Stimulated activated CD4-positive, alpha-beta T cell treated with anti-CD3 and anti-CD28 coated beads, Interleukin-2, amount 100 ng/mL, for 4 hours (primary cell): ENCODE data around the gene CLBA1.
"Not testable (repeated sequence)": the region's sequence is repeated elsewhere in the genome, so short reads cannot be mapped to it uniquely, and the experiment has no call there.

Source experiments
- DNase-seq: peaks from one replicate; pipeline ENCODE4 v3.0.0-alpha.2; 2020; ENCODE audit warnings: low read depth

Gene CLBA1

GRCh38 chr14:105023144-105023543 lies 37.6 kb downstream of the CLBA1 start:
- no peak for DNase-seq

GRCh38 chr14:105023791-105024480 lies 38.3 kb downstream of the CLBA1 start:
- DNase-seq = no peak

GRCh38 chr14:105025429-105025828 lies 39.8 kb downstream of the CLBA1 start:
- no peak for DNase-seq

GRCh38 chr14:105026033-105026785 lies 40.6 kb downstream of the CLBA1 start:
- no peak for DNase-seq

- no peak for DNase-seq
Observed at GRCh38 chr14:105026802-105027563, 41.4 kb downstream of the CLBA1 start.

GRCh38 chr14:105027718-105028117 lies 42.1 kb downstream of the CLBA1 start:
- not testable (repeated sequence) for DNase-seq

GRCh38 chr14:105028251-105028927 lies 42.8 kb downstream of the CLBA1 start:
- DNase-seq = no peak

- no peak for DNase-seq
Observed at GRCh38 chr14:105029402-105029801, 43.8 kb downstream of the CLBA1 start.

GRCh38 chr14:105030194-105030593 lies 44.6 kb downstream of the CLBA1 start:
- DNase-seq = no peak

GRCh38 chr14:105030836-105031396 lies 45.3 kb downstream of the CLBA1 start:
- DNase-seq = no peak

- DNase-seq = not testable (repeated sequence)
Observed at GRCh38 chr14:105032451-105032901, 46.9 kb downstream of the CLBA1 start.

GRCh38 chr14:105033412-105033900 lies 47.9 kb downstream of the CLBA1 start:
- not testable (repeated sequence) for DNase-seq

GRCh38 chr14:105034315-105035039 lies 48.9 kb downstream of the CLBA1 start:
- DNase-seq = no peak

- not testable (repeated sequence) for DNase-seq
Observed at GRCh38 chr14:105035616-105036015, 50.0 kb downstream of the CLBA1 start.

GRCh38 chr14:105039458-105040205 lies 54.0 kb downstream of the CLBA1 start:
- DNase-seq = no peak

GRCh38 chr14:105041841-105042765 lies 56.5 kb downstream of the CLBA1 start:
- no peak for DNase-seq

GRCh38 chr14:105042813-105043212 lies 57.2 kb downstream of the CLBA1 start:
- no peak for DNase-seq

GRCh38 chr14:105043641-105044040 lies 58.1 kb downstream of the CLBA1 start:
- DNase-seq = no peak
